K562 (cell line): ENCODE measurements around the gene PSAP. TPM values are rescaled to one million over a fixed set of nuclear protein-coding genes. Genes with fewer than 3 reads are reported as not detected.

Experiments used
- FOXA3 ChIP-seq, 2 experiments: fragments of 450-650 bp in 1 of 2; sonication (generic) in 1 of 2; formaldehyde crosslinking; IDR thresholded peaks in 1 of 2; conservative IDR thresholded peaks in 1 of 2; 2 replicates each; pipeline versions ENCODE4 v1.4.0 to v1.8.0; 2020 to 2022; ENCODE audit warnings: mild to moderate bottlenecking in 2 of 2, missing genetic modification reagents in 1 of 2
- FOXP1 ChIP-seq: sonication (generic); formaldehyde crosslinking; IDR thresholded peaks from 2 replicates; pipeline ENCODE4 v1.8.0; 2022; ENCODE audit warnings: mild to moderate bottlenecking, missing genetic modification reagents
- HDAC3 ChIP-seq: fragments of 450-650 bp; IDR thresholded peaks from 2 replicates; pipeline ENCODE4 v1.6.1; 2018; ENCODE audit warnings: borderline replicate concordance, mild to moderate bottlenecking, moderate library complexity; ENCODE audit not compliant: partially characterized antibody
- MEIS2 ChIP-seq: fragments of 450-650 bp; IDR thresholded peaks from 2 replicates; pipeline ENCODE4 v1.6.1; 2014; ENCODE audit warnings: mild to moderate bottlenecking; ENCODE audit not compliant: partially characterized antibody
- SMAD1 ChIP-seq: fragments of 150-350 bp; IDR thresholded peaks from 2 replicates; pipeline ENCODE4 v1.6.1; 2014; ENCODE audit warnings: low read length, low read depth; ENCODE audit not compliant: partially characterized antibody
- SMAD4 ChIP-seq: fragments of 250-450 bp; sonication (Bioruptor Pico); conservative IDR thresholded peaks from 2 replicates; pipeline ENCODE4 v1.8.0; 2021; ENCODE audit warnings: inconsistent platforms, mild to moderate bottlenecking, moderate library complexity
- SMARCB1 ChIP-seq: IDR thresholded peaks from 2 replicates; pipeline ENCODE4 v1.6.1; 2011; ENCODE audit warnings: improper control_type of control experiment, low read depth; ENCODE audit not compliant: insufficient read length
- TAF1 ChIP-seq: IDR thresholded peaks from 2 replicates; pipeline ENCODE4 v1.6.1; 2011; ENCODE audit warnings: mild to moderate bottlenecking, low read length, moderate library complexity; ENCODE audit not compliant: insufficient read depth, control insufficient read depth, severe bottlenecking; ENCODE audit errors: extremely low read depth
- TAF9B ChIP-seq: fragments of 450-650 bp; IDR thresholded peaks from 2 replicates; pipeline ENCODE4 v1.6.1; 2018; ENCODE audit warnings: mild to moderate bottlenecking; ENCODE audit not compliant: partially characterized antibody
- ZNF263 ChIP-seq: sonication (generic); formaldehyde crosslinking; IDR thresholded peaks from 2 replicates; pipeline ENCODE4 v1.8.0; 2022; ENCODE audit warnings: mild to moderate bottlenecking, missing genetic modification reagents, borderline replicate concordance
- ZNF324 ChIP-seq: fragments of 250-450 bp; sonication (Bioruptor Pico); IDR thresholded peaks from 2 replicates; pipeline ENCODE4 v1.4.0; 2020; ENCODE audit warnings: mild to moderate bottlenecking
- ZNF583 ChIP-seq: fragments of 250-450 bp; sonication (Bioruptor Pico); IDR thresholded peaks from 2 replicates; pipeline ENCODE4 v1.4.0; 2020
- polyA plus RNA-seq, 8 experiments: library from polyadenylated mRNA; depleted of rRNA in 4 of 8; stranded (reverse) in 5 of 8; unstranded in 3 of 8; fragments of >200 nt; fragmentation: Nextera tagmentation in 2 of 8; fragmentation: Illumina TruSeq in 1 of 8; extraction: Ambion mirVana in 2 of 8; extraction: Trizol in 1 of 8; gene quantifications; 2 replicates each; pipeline versions ENCODE4 v1.2.1 to v1.2.3, GENCODE V29; 2011 to 2014; ENCODE audit warnings: inconsistent platforms in 1 of 8, missing spikeins in 1 of 8
- total RNA-seq, 7 experiments: library from RNA; depleted of rRNA in 6 of 7; stranded (reverse); fragments of >200 nt in 6 of 7; fragmentation: Illumina TruSeq in 2 of 7; extraction: Trizol in 2 of 7; gene quantifications; 2 replicates each; pipeline versions ENCODE4 v1.2.1 to v1.2.3, GENCODE V29; 2011 to 2021; ENCODE audit warnings: low replicate concordance in 1 of 7
- TF ChIP-seq, protein P1 (sequence below): sonication (generic); formaldehyde crosslinking; IDR thresholded peaks from 2 replicates; pipeline ENCODE4 v1.4.0; 2020; ENCODE audit warnings: mild to moderate bottlenecking, missing genetic modification reagents
- TF ChIP-seq, protein P2 (sequence below): fragments of 450-650 bp; IDR thresholded peaks from 2 replicates; pipeline ENCODE4 v1.6.1; 2014; ENCODE audit warnings: low read depth, mild to moderate bottlenecking, moderate library complexity, borderline replicate concordance
- TF ChIP-seq, protein P3 (sequence below), 2 experiments: IDR thresholded peaks in 1 of 2; conservative IDR thresholded peaks in 1 of 2; 2 replicates each; pipeline ENCODE4 v1.6.1; 2016; ENCODE audit warnings: low read depth in 2 of 2, mild to moderate bottlenecking in 1 of 2, missing compliant biosample characterization in 1 of 2, missing genetic modification characterization in 1 of 2, moderate library complexity in 1 of 2
- TF ChIP-seq, protein P4 (sequence below): fragments of 450-650 bp; IDR thresholded peaks from 2 replicates; pipeline ENCODE4 v1.6.1; 2017; ENCODE audit warnings: mild to moderate bottlenecking, moderate library complexity

Gene PSAP
- total and polyA plus RNA-seq, 9 of the 15 experiments (the other 6 are each of a cell fraction or from before 2014, with no cell fraction given): 245 to 700 (median 429) TPM

DNA sequence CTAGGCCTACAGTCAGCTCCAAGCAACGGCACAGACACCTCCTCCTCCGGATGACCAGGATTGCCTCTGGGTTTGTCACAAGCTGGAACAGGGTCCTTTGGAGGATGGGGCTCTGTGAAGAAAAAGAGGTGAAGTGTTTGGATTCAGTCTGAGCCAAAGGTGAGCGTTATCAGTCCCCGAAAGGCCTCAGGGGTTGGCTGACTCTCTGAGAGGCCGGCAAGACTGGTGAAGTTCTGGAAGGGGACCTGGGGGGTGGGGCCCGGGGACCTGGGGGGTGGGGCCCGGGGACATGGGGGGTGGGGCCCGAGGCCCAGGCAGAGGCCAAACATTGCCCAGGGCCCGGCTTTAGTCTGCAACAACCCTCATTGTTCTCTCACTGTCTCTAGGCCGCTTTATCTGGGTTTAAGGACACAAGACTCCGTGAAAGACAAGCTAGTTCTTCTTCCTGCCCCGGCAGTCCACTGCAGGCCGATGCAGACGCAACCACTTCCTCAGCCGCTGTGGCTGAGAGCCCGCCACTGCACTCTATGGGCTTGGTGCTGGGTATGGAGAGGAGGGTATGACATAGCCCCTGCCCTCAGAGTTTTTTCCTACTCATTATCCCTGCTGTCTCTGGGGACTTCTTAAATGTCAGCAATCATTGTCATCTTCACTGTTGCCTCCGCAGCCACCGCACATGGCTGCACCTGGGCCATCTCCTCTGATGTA, 27.4 kb upstream of the PSAP start (continued):
- TF ChIP-seq HDAC3 (no peak), FOXA3 (CRISPR knock-in tag; conservative IDR thresholded peaks at IDR 0.05 in 1 of 2, IDR thresholded peaks at IDR 0.05 in 1 of 2) (no peak), ZNF324 (no peak), SMAD4 (CRISPR knock-in tag) (peak; percentile 29; the same call in 1 of the 2 replicates), TAF1 (no peak), ZNF583 (0 out of 2 replicates have a peak, but pooled peaks have one; percentile 28), SMARCB1 (no peak), ZNF263 (no peak), TAF9B (no peak), FOXP1 (CRISPR knock-in tag) (no peak), SMAD1 (no peak), MEIS2 (no peak)
- TF ChIP-seq, protein P1, sequence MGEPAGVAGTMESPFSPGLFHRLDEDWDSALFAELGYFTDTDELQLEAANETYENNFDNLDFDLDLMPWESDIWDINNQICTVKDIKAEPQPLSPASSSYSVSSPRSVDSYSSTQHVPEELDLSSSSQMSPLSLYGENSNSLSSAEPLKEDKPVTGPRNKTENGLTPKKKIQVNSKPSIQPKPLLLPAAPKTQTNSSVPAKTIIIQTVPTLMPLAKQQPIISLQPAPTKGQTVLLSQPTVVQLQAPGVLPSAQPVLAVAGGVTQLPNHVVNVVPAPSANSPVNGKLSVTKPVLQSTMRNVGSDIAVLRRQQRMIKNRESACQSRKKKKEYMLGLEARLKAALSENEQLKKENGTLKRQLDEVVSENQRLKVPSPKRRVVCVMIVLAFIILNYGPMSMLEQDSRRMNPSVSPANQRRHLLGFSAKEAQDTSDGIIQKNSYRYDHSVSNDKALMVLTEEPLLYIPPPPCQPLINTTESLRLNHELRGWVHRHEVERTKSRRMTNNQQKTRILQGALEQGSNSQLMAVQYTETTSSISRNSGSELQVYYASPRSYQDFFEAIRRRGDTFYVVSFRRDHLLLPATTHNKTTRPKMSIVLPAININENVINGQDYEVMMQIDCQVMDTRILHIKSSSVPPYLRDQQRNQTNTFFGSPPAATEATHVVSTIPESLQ: no peak
- TF ChIP-seq, protein P2, sequence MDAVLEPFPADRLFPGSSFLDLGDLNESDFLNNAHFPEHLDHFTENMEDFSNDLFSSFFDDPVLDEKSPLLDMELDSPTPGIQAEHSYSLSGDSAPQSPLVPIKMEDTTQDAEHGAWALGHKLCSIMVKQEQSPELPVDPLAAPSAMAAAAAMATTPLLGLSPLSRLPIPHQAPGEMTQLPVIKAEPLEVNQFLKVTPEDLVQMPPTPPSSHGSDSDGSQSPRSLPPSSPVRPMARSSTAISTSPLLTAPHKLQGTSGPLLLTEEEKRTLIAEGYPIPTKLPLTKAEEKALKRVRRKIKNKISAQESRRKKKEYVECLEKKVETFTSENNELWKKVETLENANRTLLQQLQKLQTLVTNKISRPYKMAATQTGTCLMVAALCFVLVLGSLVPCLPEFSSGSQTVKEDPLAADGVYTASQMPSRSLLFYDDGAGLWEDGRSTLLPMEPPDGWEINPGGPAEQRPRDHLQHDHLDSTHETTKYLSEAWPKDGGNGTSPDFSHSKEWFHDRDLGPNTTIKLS: no peak
- TF ChIP-seq, protein P3, sequence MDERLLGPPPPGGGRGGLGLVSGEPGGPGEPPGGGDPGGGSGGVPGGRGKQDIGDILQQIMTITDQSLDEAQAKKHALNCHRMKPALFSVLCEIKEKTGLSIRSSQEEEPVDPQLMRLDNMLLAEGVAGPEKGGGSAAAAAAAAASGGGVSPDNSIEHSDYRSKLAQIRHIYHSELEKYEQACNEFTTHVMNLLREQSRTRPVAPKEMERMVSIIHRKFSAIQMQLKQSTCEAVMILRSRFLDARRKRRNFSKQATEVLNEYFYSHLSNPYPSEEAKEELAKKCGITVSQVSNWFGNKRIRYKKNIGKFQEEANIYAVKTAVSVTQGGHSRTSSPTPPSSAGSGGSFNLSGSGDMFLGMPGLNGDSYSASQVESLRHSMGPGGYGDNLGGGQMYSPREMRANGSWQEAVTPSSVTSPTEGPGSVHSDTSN (CRISPR knock-in tag; IDR thresholded peaks at IDR 0.05; ENCODE audit: low read depth): no peak
- TF ChIP-seq, protein P3 (tag; conservative IDR thresholded peaks at IDR 0.05; ENCODE audit: low read depth): no peak
- TF ChIP-seq, protein P4, sequence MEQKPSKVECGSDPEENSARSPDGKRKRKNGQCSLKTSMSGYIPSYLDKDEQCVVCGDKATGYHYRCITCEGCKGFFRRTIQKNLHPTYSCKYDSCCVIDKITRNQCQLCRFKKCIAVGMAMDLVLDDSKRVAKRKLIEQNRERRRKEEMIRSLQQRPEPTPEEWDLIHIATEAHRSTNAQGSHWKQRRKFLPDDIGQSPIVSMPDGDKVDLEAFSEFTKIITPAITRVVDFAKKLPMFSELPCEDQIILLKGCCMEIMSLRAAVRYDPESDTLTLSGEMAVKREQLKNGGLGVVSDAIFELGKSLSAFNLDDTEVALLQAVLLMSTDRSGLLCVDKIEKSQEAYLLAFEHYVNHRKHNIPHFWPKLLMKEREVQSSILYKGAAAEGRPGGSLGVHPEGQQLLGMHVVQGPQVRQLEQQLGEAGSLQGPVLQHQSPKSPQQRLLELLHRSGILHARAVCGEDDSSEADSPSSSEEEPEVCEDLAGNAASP: no peak
